Choroid plexus epithelial cell (primary cell): ENCODE measurements around the gene ASTE1.

Experiments
- DNase-seq: peaks from one replicate; pipeline ENCODE4 v3.0.0-alpha.2; 2010; ENCODE audit warnings: low read depth
- H3K4me3 ChIP-seq: 2 replicates; pipeline ENCODE4 v1.5.1; 2011; ENCODE audit warnings: low read depth, mild to moderate bottlenecking, control low read depth, low read length, moderate library complexity
- TF ChIP-seq, protein P1 (sequence below): conservative IDR thresholded peaks from 2 replicates; pipeline ENCODE4 v1.5.1; 2011; ENCODE audit warnings: low read depth, mild to moderate bottlenecking, control low read depth, inconsistent platforms, low read length, moderate library complexity

ASTE1 gene

DNA sequence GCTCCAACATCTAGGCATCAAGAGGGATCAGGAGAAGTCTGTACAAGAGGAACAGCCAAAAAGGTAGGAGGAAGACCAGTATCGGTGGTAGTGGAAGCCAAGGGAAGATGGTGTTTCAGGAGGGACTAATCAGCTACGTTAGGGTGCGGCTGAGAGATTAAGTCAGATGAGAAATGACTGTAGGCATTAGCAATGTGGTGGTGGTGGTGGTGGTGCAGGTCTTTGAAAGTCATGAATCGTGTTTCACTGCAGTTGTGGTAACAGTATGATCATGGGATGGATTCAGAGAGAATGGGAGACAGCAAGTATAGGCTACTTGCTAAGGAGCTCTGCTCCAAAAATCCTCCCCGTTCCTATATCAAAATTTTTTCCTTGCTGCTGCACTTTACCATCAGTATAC lies 35.5 kb downstream of the ASTE1 start:
- no peak overlapping the region for H3K4me3 ChIP-seq
- TF ChIP-seq, protein P1, sequence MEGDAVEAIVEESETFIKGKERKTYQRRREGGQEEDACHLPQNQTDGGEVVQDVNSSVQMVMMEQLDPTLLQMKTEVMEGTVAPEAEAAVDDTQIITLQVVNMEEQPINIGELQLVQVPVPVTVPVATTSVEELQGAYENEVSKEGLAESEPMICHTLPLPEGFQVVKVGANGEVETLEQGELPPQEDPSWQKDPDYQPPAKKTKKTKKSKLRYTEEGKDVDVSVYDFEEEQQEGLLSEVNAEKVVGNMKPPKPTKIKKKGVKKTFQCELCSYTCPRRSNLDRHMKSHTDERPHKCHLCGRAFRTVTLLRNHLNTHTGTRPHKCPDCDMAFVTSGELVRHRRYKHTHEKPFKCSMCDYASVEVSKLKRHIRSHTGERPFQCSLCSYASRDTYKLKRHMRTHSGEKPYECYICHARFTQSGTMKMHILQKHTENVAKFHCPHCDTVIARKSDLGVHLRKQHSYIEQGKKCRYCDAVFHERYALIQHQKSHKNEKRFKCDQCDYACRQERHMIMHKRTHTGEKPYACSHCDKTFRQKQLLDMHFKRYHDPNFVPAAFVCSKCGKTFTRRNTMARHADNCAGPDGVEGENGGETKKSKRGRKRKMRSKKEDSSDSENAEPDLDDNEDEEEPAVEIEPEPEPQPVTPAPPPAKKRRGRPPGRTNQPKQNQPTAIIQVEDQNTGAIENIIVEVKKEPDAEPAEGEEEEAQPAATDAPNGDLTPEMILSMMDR: no peak
- DNase-seq: no peak

DNA sequence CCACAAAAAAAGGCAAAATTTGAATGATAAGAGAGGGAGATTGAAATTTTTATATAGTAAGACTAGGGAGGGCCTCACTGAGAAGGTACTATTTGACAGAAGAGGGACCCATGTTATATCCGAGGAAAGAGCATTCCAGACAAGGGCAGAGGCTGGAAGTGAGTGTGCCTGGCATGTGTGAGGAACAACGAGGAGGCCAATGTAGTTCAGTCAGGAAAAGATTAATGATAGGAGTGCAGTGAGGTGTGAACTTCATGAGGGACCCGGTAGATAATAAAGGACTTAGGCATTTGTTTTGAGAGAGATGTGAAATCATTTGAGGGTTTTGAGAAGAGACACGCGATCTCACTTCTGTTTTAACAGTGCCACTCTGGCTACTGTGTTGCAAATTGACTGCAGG lies 36.3 kb downstream of the ASTE1 start:
- H3K4me3 ChIP-seq: no peak overlapping the region
- DNase-seq: no peak
- TF ChIP-seq, protein P1: no peak

DNA sequence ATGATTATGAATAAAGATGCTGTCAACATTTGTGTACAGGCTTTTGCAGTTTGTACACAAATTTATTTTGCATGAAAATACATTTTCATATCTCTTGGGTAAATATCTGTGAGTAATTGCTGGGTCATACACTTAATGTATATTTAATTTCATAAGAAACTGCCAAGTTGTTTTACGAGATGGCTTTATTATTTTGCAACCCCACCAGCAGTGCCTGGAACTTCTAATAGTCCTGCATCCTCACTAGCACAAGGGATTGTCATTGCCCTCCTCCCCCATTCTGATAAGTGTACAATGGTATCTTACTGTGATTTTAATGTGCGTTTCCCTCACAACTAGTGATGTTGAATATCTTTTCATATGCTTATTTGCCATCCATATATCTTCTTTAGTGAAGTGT lies 45.2 kb downstream of the ASTE1 start:
- TF ChIP-seq, protein P1: no peak
- no peak for DNase-seq
- H3K4me3 ChIP-seq: no peak overlapping the region

DNA sequence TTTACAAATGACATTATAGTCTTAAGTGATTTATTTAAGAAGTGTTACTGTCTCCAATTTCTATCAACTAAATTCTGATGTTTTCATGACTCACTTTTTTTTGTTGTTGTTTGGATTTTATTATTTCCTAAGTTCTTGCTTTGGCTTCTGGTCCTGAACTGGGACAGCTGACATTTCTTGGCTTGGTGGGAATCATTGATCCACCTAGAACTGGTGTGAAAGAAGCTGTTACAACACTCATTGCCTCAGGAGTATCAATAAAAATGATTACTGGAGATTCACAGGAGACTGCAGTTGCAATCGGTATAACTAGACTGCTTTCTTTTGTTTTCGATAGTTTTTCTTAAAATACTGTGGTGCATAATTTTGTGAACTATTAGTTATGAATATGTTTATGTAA lies 47.5 kb downstream of the ASTE1 start:
- TF ChIP-seq, protein P1: no peak
- no peak overlapping the region for H3K4me3 ChIP-seq
- DNase-seq: no peak

DNA sequence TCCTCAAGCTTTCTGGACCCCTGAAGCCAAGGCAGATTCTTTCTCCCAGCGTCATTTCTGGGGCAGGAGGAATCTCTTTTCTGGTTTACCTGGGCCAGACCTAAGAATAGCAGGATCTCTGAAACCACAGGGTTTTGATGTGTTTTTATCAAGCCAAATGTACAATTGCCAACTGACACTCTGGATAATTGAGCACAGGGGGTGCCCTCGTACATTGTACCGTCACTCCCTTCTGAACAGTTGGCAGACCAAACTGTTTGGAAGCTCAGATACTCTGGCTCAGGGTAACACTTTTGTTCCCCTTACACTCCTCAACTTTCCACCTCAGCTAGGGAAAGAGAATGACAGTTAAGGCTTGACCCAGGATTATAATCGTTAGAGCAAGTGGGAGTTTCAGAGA lies 49.9 kb downstream of the ASTE1 start:
- H3K4me3 ChIP-seq: no peak overlapping the region
- DNase-seq: no peak
- TF ChIP-seq, protein P1: no peak

DNA sequence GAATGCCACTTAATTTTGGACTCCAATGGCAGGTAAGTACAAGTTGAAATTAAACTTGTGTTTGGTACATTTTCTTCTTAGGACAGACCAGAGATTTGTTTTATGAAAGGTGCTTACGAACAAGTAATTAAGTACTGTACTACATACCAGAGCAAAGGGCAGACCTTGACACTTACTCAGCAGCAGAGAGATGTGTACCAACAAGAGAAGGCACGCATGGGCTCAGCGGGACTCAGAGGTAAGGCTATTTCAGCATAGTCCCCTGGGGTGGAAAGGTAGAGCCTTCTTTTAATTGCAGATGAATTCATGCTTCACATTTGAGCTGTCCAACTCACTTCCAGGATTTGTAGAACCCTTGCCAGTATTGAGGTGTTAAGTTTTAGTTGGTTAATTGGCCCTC lies 51.4 kb downstream of the ASTE1 start:
- no peak overlapping the region for H3K4me3 ChIP-seq
- TF ChIP-seq, protein P1: no peak
- no peak for DNase-seq

DNA sequence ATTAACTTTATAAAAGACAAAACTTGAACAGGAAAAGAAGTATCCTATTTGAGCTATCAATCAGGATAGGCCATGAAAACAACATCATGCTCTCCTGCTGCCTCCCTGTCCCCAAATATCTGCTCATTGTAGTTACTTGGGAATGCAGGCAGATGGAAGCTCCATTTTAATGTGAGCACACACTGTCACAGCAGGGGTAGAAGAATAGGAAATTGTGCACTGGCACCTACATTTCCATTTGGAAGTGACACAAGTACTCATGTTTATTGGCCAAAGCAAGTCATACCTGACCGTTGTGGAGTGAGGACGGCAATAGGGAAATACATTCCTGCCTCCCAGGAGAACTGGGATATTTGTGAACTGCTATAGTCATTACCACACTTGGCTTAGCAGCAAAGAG lies 52.4 kb downstream of the ASTE1 start:
- H3K4me3 ChIP-seq: no peak overlapping the region
- TF ChIP-seq, protein P1: no peak
- no peak for DNase-seq
